ENCODE data around the gene CPN2.

Gene CPN2

DNA sequence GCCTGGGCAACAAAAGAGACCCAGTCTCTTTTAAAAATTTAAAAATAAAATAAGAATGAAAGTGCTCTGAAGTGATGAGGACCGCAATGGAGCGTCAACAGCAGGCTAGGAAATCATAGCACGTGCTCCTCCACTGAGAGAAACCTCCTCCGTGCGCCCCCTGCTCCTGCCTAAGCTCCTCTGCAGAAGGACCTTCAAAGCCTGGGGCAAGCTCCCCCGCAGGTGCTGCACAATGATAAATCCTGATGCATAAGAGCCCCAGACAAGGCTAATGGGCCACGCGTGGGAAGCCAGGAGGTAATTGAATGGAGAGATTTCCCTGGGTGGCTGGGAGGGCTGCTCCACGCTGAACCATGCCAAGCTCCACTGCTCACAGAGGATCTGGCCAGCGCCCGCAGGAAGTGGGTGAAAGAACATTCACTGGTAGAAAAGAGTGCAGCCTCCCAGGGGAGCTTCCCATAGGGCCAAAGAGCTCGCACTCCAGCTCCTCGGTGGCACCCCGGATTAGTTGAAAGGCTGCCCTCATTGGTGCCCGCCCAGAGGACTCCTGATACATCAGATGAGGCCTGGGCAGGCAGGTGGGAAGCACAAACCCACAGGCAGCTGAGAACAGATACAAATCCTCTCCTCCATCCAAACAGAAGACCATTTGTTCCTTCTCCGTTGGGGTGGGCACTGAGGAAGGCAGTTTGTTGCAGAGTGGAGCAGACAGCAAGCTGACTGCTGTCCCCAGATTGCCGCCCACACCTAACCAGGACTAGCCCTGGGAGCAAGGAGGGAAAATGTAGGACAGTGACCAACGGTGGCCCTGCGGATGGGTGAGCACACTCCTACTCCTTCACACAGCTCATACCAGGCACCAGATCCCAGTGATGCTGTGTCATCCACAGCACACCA lies 52.5 kb downstream of the CPN2 start:
- Histone ChIP-seq H3K4me3 (ENCODE audit: low read depth, low read length) (no peak overlapping the region), H3K79me2 (no peaks in the 10 kb centered on the region), H3K9me3 (ENCODE audit: control insufficient read depth, low read length) (no peaks in the 10 kb centered on the region), H3K27ac (no peak overlapping the region), H3K4me2 (ENCODE audit: low read length) (no peak overlapping the region), H3K4me1 (no peaks in the 10 kb centered on the region), H3K27me3 (ENCODE audit: control insufficient read depth, insufficient read depth, low read length) (no peaks in the 10 kb centered on the region), H3K9ac (no peak overlapping the region), H2AFZ (no peak overlapping the region), H3K36me3 (ENCODE audit: control insufficient read depth, insufficient read depth, low read length) (no peaks in the 10 kb centered on the region)
- TF ChIP-seq, protein P1, sequence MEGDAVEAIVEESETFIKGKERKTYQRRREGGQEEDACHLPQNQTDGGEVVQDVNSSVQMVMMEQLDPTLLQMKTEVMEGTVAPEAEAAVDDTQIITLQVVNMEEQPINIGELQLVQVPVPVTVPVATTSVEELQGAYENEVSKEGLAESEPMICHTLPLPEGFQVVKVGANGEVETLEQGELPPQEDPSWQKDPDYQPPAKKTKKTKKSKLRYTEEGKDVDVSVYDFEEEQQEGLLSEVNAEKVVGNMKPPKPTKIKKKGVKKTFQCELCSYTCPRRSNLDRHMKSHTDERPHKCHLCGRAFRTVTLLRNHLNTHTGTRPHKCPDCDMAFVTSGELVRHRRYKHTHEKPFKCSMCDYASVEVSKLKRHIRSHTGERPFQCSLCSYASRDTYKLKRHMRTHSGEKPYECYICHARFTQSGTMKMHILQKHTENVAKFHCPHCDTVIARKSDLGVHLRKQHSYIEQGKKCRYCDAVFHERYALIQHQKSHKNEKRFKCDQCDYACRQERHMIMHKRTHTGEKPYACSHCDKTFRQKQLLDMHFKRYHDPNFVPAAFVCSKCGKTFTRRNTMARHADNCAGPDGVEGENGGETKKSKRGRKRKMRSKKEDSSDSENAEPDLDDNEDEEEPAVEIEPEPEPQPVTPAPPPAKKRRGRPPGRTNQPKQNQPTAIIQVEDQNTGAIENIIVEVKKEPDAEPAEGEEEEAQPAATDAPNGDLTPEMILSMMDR (IDR thresholded peaks at IDR 0.05): no peak

DNA sequence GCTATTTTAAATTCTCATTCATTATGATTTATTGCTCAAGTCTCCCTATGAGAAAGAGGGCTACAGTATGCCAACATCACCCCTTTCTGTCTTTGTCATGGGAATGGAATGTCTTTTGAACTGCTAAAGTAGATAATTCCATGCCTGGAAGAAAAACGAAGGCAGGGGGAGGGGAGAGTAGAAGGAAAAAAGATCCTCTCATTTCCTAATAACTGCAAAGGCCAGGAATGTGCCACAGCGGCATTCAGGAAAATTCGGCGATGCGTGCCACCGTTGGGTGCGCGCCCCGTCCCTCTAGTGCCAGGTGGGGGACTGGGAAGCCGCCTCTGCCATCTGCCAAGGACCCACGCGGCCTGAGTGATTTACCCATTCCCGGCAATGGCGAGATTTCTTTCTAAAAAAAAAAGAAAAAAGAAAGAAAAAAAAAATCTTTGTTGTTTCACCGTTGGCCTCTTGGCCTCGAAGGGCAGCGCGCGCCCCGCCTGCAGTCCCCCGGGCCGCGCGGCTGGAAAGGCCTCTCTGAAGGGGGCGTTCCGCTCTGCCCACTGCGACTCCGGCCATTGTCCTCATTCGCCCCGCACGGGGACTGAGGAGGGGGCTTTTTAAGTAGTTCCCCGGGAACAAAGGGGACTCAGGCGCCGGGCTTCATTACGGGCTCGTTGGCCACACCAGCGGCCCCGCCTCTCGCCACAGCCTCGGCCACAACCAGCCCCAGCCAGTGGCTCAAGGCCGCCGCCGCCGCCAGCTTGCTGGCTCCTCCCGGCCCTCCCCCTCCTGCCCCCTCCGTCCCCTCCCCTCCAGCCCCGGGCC lies 54.5 kb downstream of the CPN2 start:
- H3K4me2 ChIP-seq (ENCODE audit: low read length): no peak overlapping the region
- H3K27ac ChIP-seq: no peak overlapping the region
- H3K36me3 ChIP-seq (ENCODE audit: control insufficient read depth, insufficient read depth, low read length): no peaks in the 10 kb centered on the region
- no peak overlapping the region for H3K9ac ChIP-seq
- no peaks in the 10 kb centered on the region for H3K9me3 ChIP-seq (ENCODE audit: control insufficient read depth, low read length)
- peak overlapping the region; percentile 11 for H2AFZ ChIP-seq
- H3K27me3 ChIP-seq (ENCODE audit: control insufficient read depth, insufficient read depth, low read length): no peaks in the 10 kb centered on the region
- no peaks in the 10 kb centered on the region for H3K4me1 ChIP-seq
- TF ChIP-seq, protein P1 (IDR thresholded peaks at IDR 0.05): no peak
- no peaks in the 10 kb centered on the region for H3K79me2 ChIP-seq
- no peak overlapping the region for H3K4me3 ChIP-seq (ENCODE audit: low read depth, low read length)

DNA sequence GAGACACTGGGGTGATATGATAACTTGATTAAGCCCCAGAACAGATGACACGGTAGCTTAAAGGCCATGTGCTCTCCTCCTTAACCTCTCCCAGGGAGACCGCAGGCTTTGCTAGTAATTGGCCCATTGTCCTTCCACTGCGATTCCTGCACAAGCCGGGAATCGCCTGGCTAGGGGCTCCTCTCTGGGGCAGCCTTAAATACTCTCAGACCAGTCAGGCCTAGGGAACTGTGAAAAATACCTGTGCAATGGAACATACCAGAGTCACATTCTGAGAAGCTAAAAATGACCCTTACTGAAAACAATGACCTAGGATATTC lies 56.3 kb downstream of the CPN2 start:
- Histone ChIP-seq H3K9ac (no peak overlapping the region), H3K9me3 (ENCODE audit: control insufficient read depth, low read length) (no peaks in the 10 kb centered on the region), H3K4me1 (no peaks in the 10 kb centered on the region), H3K36me3 (ENCODE audit: control insufficient read depth, insufficient read depth, low read length) (no peaks in the 10 kb centered on the region), H2AFZ (no peak overlapping the region), H3K79me2 (no peaks in the 10 kb centered on the region), H3K4me3 (ENCODE audit: low read depth, low read length) (no peak overlapping the region), H3K27ac (no peak overlapping the region), H3K27me3 (ENCODE audit: control insufficient read depth, insufficient read depth, low read length) (no peaks in the 10 kb centered on the region), H3K4me2 (ENCODE audit: low read length) (no peak overlapping the region)
- TF ChIP-seq, protein P1 (IDR thresholded peaks at IDR 0.05): no peak

DNA sequence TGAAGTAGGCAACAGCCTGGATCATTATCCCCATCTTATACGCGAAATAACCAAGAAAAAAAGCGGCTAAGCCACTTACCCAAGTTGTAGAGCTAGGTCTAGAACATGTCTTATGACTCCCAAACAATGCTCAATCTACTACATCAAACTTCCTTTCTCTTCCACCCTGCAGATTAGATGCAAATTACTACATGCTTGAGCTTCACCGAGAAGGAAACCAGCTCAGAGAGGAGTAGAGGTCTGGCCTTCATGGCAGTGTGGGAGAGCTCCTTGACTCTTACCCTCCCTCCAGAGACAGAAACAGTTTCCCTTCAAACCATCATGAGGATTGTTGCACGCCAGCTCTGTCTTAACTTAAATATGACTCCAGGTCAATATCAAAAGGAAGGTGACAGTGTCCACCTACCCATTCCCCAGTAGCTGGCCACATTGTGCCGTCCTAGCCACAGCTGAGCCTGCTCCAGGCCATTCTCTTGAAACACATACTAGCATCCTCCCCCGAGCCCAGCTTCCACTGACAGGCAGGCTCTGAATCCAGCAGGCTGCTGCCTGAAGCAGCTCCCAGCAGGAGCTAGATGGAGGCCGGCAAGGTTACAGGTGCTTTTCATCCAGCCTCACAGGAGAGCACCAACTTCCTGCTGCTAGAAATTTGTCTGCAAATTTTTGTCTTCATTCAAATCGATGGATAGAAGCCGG lies 56.8 kb downstream of the CPN2 start:
- Histone ChIP-seq H3K4me1 (no peaks in the 10 kb centered on the region), H2AFZ (no peak overlapping the region), H3K4me3 (ENCODE audit: low read depth, low read length) (no peak overlapping the region), H3K79me2 (no peaks in the 10 kb centered on the region), H3K9ac (no peak overlapping the region), H3K36me3 (ENCODE audit: control insufficient read depth, insufficient read depth, low read length) (no peaks in the 10 kb centered on the region), H3K27me3 (ENCODE audit: control insufficient read depth, insufficient read depth, low read length) (no peaks in the 10 kb centered on the region), H3K4me2 (ENCODE audit: low read length) (no peak overlapping the region), H3K27ac (no peak overlapping the region), H3K9me3 (ENCODE audit: control insufficient read depth, low read length) (no peaks in the 10 kb centered on the region)
- TF ChIP-seq, protein P1 (IDR thresholded peaks at IDR 0.05): no peak

Measured in parathyroid adenoma (tissue), 2 donors.